HEK293 (cell line): ENCODE data around the gene C20orf144.

ENCODE experiments used
- CTCF ChIA-PET: fragments of 350-600 bp; formaldehyde crosslinking; extraction: SDS; loops from one replicate; lab custom pipeline; 2021; ENCODE audit warnings: antibody characterized with exemption; lab: Yijun Ruan, JAX
- POLR2A ChIA-PET: fragments of 300-600 bp; formaldehyde crosslinking; extraction: SDS; loops from one replicate; lab custom pipeline; 2020; ENCODE audit warnings: antibody characterized with exemption, inconsistent platforms; lab: Yijun Ruan, JAX
- H3K27ac ChIP-seq: fragments of 200-500 bp; sonication (Bioruptor generic); 2 replicates; pipeline ENCODE4 v1.5.1; 2014; ENCODE audit warnings: low read depth, low read length, control low read depth, inconsistent platforms; ENCODE audit errors: extremely low read depth
- H3K36me3 ChIP-seq, 2 experiments: fragments of 200-500 bp in 1 of 2; sonication (Bioruptor generic) in 1 of 2; 1 replicate in 1 of 2; 2 replicates in 1 of 2; pipeline ENCODE4 v1.5.1; 2014 to 2017; ENCODE audit warnings: inconsistent platforms in 2 of 2, low read length in 2 of 2; ENCODE audit not compliant: control insufficient read depth in 2 of 2, insufficient read depth in 1 of 2
- H3K4me1 ChIP-seq: fragments of 200-500 bp; sonication (Bioruptor generic); 2 replicates; pipeline ENCODE4 v1.5.1; 2014; ENCODE audit warnings: mild to moderate bottlenecking, low read length, inconsistent platforms; ENCODE audit not compliant: control insufficient read depth, insufficient read depth
- H3K4me3 ChIP-seq: 2 replicates; pipeline ENCODE4 v1.5.1; 2011; ENCODE audit warnings: low read depth, mild to moderate bottlenecking, control low read depth, low read length, moderate library complexity
- H3K9me3 ChIP-seq: fragments of 200-500 bp; sonication (Bioruptor generic); 2 replicates; pipeline ENCODE4 v1.5.1; 2014; ENCODE audit warnings: low read depth, low read length, inconsistent platforms; ENCODE audit not compliant: control insufficient read depth, insufficient read depth
- EGR2 ChIP-seq: fragments of 450-650 bp; formaldehyde crosslinking; IDR thresholded peaks from 2 replicates; pipeline ENCODE4 v1.5.1; 2016; ENCODE audit warnings: low read depth, missing biosample characterization, missing genetic modification characterization
- GLI2 ChIP-seq: fragments of 450-650 bp; formaldehyde crosslinking; IDR thresholded peaks from 2 replicates; pipeline ENCODE4; 2017; ENCODE audit warnings: missing biosample characterization, missing genetic modification characterization, low read depth, borderline replicate concordance
- KLF7 ChIP-seq: fragments of 450-650 bp; formaldehyde crosslinking; IDR thresholded peaks from 2 replicates; pipeline ENCODE4 v1.5.1; 2016; ENCODE audit warnings: missing biosample characterization, missing genetic modification characterization, borderline replicate concordance
- YY2 ChIP-seq: fragments of 450-650 bp; formaldehyde crosslinking; IDR thresholded peaks from 2 replicates; pipeline ENCODE4 v1.5.1; 2016; ENCODE audit warnings: missing biosample characterization, missing genetic modification characterization
- ZNF292 ChIP-seq: fragments of 450-650 bp; formaldehyde crosslinking; IDR thresholded peaks from 2 replicates; pipeline ENCODE4 v1.5.1; 2016; ENCODE audit warnings: low read depth, missing biosample characterization, missing genetic modification characterization, borderline replicate concordance
- ZNF473 ChIP-seq: fragments of 450-650 bp; formaldehyde crosslinking; IDR thresholded peaks from 2 replicates; pipeline ENCODE4 v1.5.1; 2017; ENCODE audit warnings: missing biosample characterization, missing genetic modification characterization
- ZNF510 ChIP-seq: fragments of 450-650 bp; formaldehyde crosslinking; IDR thresholded peaks from 2 replicates; pipeline ENCODE4 v1.5.1; 2018; ENCODE audit warnings: mild to moderate bottlenecking, missing genetic modification characterization, missing biosample characterization; ENCODE audit not compliant: insufficient replicate concordance
- ZNF621 ChIP-seq: fragments of 450-650 bp; formaldehyde crosslinking; IDR thresholded peaks from 2 replicates; pipeline ENCODE4 v1.5.1; 2017; ENCODE audit warnings: missing biosample characterization, missing genetic modification characterization
- ZNF626 ChIP-seq: fragments of 450-650 bp; sonication (Bioruptor Pico); formaldehyde crosslinking; IDR thresholded peaks from 2 replicates; pipeline ENCODE4 v1.5.1; 2018; ENCODE audit warnings: missing biosample characterization, missing genetic modification characterization, inconsistent platforms
- ZNF677 ChIP-seq: fragments of 450-650 bp; IDR thresholded peaks from 2 replicates; pipeline ENCODE4 v1.5.0; 2018; ENCODE audit warnings: missing biosample characterization, mild to moderate bottlenecking, missing genetic modification characterization, moderate library complexity
- ZNF701 ChIP-seq: fragments of 450-650 bp; formaldehyde crosslinking; IDR thresholded peaks from 2 replicates; pipeline ENCODE4 v1.5.1; 2016; ENCODE audit warnings: missing biosample characterization, missing genetic modification characterization
- TF ChIP-seq, protein P1 (sequence below): fragments of 450-650 bp; formaldehyde crosslinking; IDR thresholded peaks from 2 replicates; pipeline ENCODE4 v1.5.1; 2016; ENCODE audit warnings: missing biosample characterization, missing genetic modification characterization
- TF ChIP-seq, protein P2 (sequence below): fragments of 450-650 bp; formaldehyde crosslinking; IDR thresholded peaks from 2 replicates; pipeline ENCODE4 v1.5.1; 2016; ENCODE audit warnings: missing biosample characterization, missing genetic modification characterization
- TF ChIP-seq, protein P3 (sequence below): fragments of 450-650 bp; formaldehyde crosslinking; IDR thresholded peaks from 2 replicates; pipeline ENCODE4 v1.5.1; 2016; ENCODE audit warnings: missing biosample characterization, missing genetic modification characterization
- TF ChIP-seq, protein P4 (sequence below): fragments of 450-650 bp; formaldehyde crosslinking; IDR thresholded peaks from 2 replicates; pipeline ENCODE4 v1.5.1; 2017; ENCODE audit warnings: missing biosample characterization, missing genetic modification characterization
- TF ChIP-seq, protein P5 (sequence below): fragments of 450-650 bp; IDR thresholded peaks from 2 replicates; pipeline ENCODE4 v1.5.1; 2018; ENCODE audit warnings: missing biosample characterization, missing genetic modification characterization

Gene C20orf144

DNA sequence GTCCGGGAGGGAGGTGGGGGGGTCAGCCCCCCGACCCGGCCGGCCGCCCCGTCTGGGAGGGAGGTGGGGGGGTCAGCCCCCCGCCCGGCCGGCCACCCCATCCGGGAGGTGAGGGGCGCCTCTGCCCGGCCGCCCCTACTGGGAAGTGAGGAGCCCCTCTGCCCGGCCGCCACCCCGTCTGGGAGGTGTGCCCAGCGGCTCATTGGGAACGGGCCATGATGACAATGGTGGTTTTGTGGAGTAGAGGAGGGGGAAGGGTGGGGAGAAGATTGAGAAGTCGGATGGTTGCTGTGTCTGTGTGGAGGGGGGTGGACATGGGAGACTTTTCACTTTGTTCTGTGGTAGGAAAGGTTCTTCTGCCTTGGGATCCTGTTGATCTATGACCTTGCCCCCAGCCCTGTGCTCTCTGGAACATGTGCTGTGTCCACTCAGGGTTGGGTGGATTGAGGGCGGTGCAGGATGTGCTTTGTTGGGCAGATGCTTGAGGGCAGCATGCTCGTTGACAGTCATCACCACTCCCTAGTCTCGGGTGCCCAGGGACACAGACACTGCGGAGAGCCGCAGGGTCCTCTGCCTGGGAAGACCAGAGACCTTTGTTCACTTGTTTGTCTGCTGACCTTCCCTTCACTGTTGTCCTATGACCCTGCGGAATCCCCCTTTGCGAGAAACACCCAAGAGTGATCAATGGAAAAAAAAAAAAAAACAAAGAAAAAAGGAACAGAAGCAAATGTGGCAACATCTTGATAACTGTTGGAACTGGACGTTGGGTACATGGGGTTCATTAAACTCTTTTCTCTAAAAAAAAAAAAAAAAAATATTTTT is 39.7 kb downstream of the C20orf144 start:
- ChIA-PET POLR2A (no interaction called here), CTCF (no interaction called here)
- H3K36me3 ChIP-seq: no peaks in the 10 kb centered on the region
- H3K27ac ChIP-seq: no peak overlapping the region
- no peaks in the 10 kb centered on the region for H3K9me3 ChIP-seq
- no peaks in the 10 kb centered on the region for H3K4me1 ChIP-seq
- H3K4me3 ChIP-seq: no peak overlapping the region
- no peak for TF ChIP-seq ZNF473 (tag by site-specific recombination)
- no peak for TF ChIP-seq ZNF292
- TF ChIP-seq, protein P1, sequence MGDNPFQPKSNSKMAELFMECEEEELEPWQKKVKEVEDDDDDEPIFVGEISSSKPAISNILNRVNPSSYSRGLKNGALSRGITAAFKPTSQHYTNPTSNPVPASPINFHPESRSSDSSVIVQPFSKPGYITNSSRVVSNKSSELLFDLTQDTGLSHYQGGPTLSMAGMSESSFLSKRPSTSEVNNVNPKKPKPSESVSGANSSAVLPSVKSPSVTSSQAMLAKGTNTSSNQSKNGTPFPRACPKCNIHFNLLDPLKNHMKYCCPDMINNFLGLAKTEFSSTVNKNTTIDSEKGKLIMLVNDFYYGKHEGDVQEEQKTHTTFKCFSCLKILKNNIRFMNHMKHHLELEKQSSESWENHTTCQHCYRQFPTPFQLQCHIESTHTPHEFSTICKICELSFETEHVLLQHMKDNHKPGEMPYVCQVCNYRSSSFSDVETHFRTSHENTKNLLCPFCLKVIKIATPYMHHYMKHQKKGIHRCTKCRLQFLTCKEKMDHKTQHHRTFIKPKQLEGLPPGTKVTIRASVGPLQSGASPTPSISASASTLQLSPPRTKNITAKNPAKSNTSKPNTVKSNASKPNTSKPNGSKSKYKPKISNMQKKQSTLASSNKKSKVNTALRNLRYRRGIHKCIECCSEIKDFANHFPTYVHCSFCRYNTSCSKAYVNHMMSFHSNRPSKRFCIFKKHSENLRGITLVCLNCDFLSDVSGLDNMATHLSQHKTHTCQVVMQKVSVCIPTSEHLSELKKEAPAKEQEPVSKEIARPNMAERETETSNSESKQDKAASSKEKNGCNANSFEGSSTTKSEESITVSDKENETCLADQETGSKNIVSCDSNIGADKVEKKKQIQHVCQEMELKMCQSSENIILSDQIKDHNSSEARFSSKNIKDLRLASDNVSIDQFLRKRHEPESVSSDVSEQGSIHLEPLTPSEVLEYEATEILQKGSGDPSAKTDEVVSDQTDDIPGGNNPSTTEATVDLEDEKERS (tag by site-specific recombination): no peak
- TF ChIP-seq EGR2 (tag by site-specific recombination): no peak
- no peak for TF ChIP-seq ZNF621
- no peak for TF ChIP-seq ZNF701 (tag by site-specific recombination)
- no peak for TF ChIP-seq ZNF626 (tag by site-specific recombination)
- TF ChIP-seq, protein P2, sequence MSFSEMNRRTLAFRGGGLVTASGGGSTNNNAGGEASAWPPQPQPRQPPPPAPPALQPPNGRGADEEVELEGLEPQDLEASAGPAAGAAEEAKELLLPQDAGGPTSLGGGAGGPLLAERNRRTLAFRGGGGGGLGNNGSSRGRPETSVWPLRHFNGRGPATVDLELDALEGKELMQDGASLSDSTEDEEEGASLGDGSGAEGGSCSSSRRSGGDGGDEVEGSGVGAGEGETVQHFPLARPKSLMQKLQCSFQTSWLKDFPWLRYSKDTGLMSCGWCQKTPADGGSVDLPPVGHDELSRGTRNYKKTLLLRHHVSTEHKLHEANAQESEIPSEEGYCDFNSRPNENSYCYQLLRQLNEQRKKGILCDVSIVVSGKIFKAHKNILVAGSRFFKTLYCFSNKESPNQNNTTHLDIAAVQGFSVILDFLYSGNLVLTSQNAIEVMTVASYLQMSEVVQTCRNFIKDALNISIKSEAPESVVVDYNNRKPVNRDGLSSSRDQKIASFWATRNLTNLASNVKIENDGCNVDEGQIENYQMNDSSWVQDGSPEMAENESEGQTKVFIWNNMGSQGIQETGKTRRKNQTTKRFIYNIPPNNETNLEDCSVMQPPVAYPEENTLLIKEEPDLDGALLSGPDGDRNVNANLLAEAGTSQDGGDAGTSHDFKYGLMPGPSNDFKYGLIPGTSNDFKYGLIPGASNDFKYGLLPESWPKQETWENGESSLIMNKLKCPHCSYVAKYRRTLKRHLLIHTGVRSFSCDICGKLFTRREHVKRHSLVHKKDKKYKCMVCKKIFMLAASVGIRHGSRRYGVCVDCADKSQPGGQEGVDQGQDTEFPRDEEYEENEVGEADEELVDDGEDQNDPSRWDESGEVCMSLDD (tag by site-specific recombination): no peak
- TF ChIP-seq KLF7 (tag by site-specific recombination): no peak
- TF ChIP-seq ZNF677 (tag by site-specific recombination): no peak
- TF ChIP-seq, protein P3, sequence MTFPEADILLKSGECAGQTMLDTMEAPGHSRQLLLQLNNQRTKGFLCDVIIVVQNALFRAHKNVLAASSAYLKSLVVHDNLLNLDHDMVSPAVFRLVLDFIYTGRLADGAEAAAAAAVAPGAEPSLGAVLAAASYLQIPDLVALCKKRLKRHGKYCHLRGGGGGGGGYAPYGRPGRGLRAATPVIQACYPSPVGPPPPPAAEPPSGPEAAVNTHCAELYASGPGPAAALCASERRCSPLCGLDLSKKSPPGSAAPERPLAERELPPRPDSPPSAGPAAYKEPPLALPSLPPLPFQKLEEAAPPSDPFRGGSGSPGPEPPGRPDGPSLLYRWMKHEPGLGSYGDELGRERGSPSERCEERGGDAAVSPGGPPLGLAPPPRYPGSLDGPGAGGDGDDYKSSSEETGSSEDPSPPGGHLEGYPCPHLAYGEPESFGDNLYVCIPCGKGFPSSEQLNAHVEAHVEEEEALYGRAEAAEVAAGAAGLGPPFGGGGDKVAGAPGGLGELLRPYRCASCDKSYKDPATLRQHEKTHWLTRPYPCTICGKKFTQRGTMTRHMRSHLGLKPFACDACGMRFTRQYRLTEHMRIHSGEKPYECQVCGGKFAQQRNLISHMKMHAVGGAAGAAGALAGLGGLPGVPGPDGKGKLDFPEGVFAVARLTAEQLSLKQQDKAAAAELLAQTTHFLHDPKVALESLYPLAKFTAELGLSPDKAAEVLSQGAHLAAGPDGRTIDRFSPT: no peak
- TF ChIP-seq, protein P4, sequence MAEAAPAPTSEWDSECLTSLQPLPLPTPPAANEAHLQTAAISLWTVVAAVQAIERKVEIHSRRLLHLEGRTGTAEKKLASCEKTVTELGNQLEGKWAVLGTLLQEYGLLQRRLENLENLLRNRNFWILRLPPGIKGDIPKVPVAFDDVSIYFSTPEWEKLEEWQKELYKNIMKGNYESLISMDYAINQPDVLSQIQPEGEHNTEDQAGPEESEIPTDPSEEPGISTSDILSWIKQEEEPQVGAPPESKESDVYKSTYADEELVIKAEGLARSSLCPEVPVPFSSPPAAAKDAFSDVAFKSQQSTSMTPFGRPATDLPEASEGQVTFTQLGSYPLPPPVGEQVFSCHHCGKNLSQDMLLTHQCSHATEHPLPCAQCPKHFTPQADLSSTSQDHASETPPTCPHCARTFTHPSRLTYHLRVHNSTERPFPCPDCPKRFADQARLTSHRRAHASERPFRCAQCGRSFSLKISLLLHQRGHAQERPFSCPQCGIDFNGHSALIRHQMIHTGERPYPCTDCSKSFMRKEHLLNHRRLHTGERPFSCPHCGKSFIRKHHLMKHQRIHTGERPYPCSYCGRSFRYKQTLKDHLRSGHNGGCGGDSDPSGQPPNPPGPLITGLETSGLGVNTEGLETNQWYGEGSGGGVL: no peak
- TF ChIP-seq ZNF510 (tag by site-specific recombination): no peak
- TF ChIP-seq, protein P5, sequence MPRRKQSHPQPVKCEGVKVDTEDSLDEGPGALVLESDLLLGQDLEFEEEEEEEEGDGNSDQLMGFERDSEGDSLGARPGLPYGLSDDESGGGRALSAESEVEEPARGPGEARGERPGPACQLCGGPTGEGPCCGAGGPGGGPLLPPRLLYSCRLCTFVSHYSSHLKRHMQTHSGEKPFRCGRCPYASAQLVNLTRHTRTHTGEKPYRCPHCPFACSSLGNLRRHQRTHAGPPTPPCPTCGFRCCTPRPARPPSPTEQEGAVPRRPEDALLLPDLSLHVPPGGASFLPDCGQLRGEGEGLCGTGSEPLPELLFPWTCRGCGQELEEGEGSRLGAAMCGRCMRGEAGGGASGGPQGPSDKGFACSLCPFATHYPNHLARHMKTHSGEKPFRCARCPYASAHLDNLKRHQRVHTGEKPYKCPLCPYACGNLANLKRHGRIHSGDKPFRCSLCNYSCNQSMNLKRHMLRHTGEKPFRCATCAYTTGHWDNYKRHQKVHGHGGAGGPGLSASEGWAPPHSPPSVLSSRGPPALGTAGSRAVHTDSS (tag by site-specific recombination): no peak
- TF ChIP-seq GLI2: no peak
- TF ChIP-seq YY2: no peak
